Vagina (tissue), 2 donors: ENCODE data around the gene SMIM45.
A peak's percentile ranks its signal among the peaks of the same experiment; 100 is the strongest.

Experiments
- DNase-seq, 2 donors: peaks; one replicate each; pipeline ENCODE4 v3.0.0-alpha.2; 2017; ENCODE audit errors: extremely low spot score in 2 of 2
- H3K27ac ChIP-seq: fragments of 200-600 bp; sonication (generic); one replicate; pipeline ENCODE4 v1.5.1; 2019
- H3K27me3 ChIP-seq: fragments of 200-600 bp; sonication (generic); one replicate; pipeline ENCODE4 v1.5.1; 2019
- H3K36me3 ChIP-seq, 2 donors: fragments of 200-600 bp; sonication (generic); one replicate each; pipeline ENCODE4 v1.5.1; 2017 to 2019
- H3K4me1 ChIP-seq: fragments of 200-600 bp; sonication (generic); one replicate; pipeline ENCODE4 v1.5.1; 2019
- H3K4me3 ChIP-seq, 2 donors: fragments of 200-600 bp; sonication (generic); 1 replicate in 1 of 2; 2 replicates in 1 of 2; pipeline ENCODE4 v1.5.1; 2016 to 2019
- H3K9me3 ChIP-seq: fragments of 200-600 bp; sonication (generic); one replicate; pipeline ENCODE4 v1.5.1; 2019
- POLR2A ChIP-seq, 2 donors: fragments of 450-650 bp; IDR thresholded peaks; one replicate each; pipeline ENCODE4 v1.6.1; 2017; ENCODE audit warnings: antibody characterized with exemption in 2 of 2, mild to moderate bottlenecking in 2 of 2, moderate library complexity in 2 of 2
- POLR2AphosphoS5 ChIP-seq, 2 donors: sonication (generic); formaldehyde crosslinking; IDR thresholded peaks; one replicate each; pipeline ENCODE4 v1.9.0; 2017; ENCODE audit warnings: antibody characterized with exemption in 2 of 2, mild to moderate bottlenecking in 2 of 2, low read depth in 1 of 2; ENCODE audit not compliant: insufficient read depth in 1 of 2
- intact Hi-C: fragments of 100-400 bp; cut with DNase I; formaldehyde crosslinking; loops from one replicate; pipeline ENCODE4 v1.15.1; 2023
- TF ChIP-seq, protein P1 (sequence below), 3 experiments: fragments of 450-650 bp in 2 of 3; fragments of 200-600 bp in 1 of 3; sonication (generic) in 1 of 3; IDR thresholded peaks; one replicate each; pipeline ENCODE4 v1.5.1; 2017 to 2019; ENCODE audit warnings: antibody characterized with exemption in 3 of 3, mild to moderate bottlenecking in 2 of 3, moderate library complexity in 2 of 3

The SMIM45 gene

DNA sequence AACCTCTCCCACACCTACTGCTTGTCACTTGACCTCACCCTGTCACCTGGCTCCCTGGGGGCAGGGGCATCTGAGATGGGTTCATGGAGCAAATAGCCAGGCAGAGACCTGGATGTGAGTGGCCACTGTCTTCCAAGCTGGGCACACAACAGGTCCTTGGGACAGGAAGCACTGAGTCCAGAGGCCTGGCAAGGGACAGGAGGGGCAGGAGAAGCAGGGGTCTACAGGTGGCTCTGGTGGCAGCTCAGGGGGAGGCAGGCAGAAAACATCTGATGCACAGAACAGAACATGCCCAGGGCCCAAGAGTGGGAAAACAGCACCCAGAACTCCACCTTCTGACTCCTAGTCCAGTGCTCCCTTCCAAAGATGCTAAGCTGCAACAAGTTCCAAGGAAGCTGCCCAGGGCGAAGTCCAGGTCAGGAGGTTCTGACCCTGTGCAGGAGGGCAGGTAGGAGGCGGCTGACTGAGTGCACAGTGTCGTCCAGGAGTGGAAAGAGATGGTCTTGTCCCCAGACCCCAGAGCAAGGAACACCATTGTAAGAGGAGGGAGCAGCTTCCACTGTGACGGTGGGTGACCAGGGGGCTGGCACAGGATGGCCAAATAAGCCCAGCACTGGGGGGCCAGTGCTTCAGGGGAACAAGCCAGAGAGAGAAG lies 28.9 kb upstream of the SMIM45 start:
- H3K27me3 ChIP-seq = no peaks in the 10 kb centered on the region
- H3K4me3 ChIP-seq = no peak overlapping the region
- H3K27ac ChIP-seq = no peak overlapping the region
- TF ChIP-seq POLR2AphosphoS5 (IDR thresholded peaks at IDR 0.05; ENCODE audit: insufficient read depth in 1 of 2, low read depth in 1 of 2) (no peak), POLR2A (IDR thresholded peaks at IDR 0.05) (no peak)
- TF ChIP-seq, protein P1, sequence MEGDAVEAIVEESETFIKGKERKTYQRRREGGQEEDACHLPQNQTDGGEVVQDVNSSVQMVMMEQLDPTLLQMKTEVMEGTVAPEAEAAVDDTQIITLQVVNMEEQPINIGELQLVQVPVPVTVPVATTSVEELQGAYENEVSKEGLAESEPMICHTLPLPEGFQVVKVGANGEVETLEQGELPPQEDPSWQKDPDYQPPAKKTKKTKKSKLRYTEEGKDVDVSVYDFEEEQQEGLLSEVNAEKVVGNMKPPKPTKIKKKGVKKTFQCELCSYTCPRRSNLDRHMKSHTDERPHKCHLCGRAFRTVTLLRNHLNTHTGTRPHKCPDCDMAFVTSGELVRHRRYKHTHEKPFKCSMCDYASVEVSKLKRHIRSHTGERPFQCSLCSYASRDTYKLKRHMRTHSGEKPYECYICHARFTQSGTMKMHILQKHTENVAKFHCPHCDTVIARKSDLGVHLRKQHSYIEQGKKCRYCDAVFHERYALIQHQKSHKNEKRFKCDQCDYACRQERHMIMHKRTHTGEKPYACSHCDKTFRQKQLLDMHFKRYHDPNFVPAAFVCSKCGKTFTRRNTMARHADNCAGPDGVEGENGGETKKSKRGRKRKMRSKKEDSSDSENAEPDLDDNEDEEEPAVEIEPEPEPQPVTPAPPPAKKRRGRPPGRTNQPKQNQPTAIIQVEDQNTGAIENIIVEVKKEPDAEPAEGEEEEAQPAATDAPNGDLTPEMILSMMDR (IDR thresholded peaks at IDR 0.05) = no peak
- H3K9me3 ChIP-seq = no peaks in the 10 kb centered on the region
- peaks cover 26% of the 10 kb centered on the region for H3K4me1 ChIP-seq
- intact Hi-C loops = no loop called here
- DNase-seq = no peak
- H3K36me3 ChIP-seq = no peaks in the 10 kb centered on the region

GRCh38 chr22:41923595-41924276 lies 28.2 kb upstream of the SMIM45 start:
- Histone ChIP-seq H3K36me3 (no peaks in the 10 kb centered on the region), H3K4me1 (peaks cover 26% of the 10 kb centered on the region), H3K27ac (no peak overlapping the region), H3K27me3 (no peaks in the 10 kb centered on the region), H3K9me3 (no peaks in the 10 kb centered on the region), H3K4me3 (no peak overlapping the region)
- DNase-seq = no peak
- no peak for TF ChIP-seq POLR2A (IDR thresholded peaks at IDR 0.05)
- no peak for TF ChIP-seq POLR2AphosphoS5 (IDR thresholded peaks at IDR 0.05; ENCODE audit: insufficient read depth in 1 of 2, low read depth in 1 of 2)
- TF ChIP-seq, protein P1 (IDR thresholded peaks at IDR 0.05) = no peak
- intact Hi-C loops = no loop called here

DNA sequence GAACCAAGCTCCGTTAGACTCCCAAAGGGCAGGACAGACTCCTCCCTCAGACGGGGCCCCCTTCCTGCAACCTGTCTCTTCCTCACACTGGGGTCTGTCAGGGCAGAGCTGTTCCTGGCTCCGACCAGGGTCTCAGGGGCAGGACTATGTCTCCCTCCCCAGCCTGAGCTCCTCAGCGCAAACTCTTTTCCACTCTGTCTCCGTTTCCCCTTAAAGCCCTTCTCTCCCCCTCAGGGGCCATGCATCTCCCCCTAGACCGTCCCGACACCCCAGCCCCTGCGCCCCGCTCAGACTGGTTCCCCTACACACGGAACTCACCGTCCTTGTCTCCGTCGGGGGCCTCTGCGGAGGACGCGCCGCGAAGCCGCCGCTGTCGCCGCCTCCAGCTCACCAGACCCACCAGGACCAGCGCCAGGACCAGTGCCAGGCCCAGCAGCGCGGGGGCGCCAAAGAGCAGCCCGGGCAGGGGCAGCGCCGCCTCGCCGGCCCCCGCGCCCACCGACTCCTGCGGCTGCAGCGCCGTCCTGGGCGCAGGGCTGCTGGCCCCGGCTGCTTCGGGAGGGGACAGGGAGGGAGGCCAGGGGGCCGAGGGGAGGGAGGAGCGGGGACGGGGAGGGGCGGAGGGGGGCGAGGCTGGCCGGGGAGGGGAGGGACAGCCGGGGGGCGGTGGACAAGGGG lies 26.0 kb upstream of the SMIM45 start:
- Histone ChIP-seq H3K4me3 (peak overlapping the region; percentile 47 to 51), H3K4me1 (peaks cover 13% of the 10 kb centered on the region), H3K27ac (no peak overlapping the region), H3K36me3 (no peaks in the 10 kb centered on the region), H3K9me3 (no peaks in the 10 kb centered on the region), H3K27me3 (no peaks in the 10 kb centered on the region)
- TF ChIP-seq, protein P1 (IDR thresholded peaks at IDR 0.05) = peak in 1 of 3 experiments; percentile 36
- TF ChIP-seq POLR2A (IDR thresholded peaks at IDR 0.05) = no peak
- no peak for TF ChIP-seq POLR2AphosphoS5 (IDR thresholded peaks at IDR 0.05; ENCODE audit: insufficient read depth in 1 of 2, low read depth in 1 of 2)
- intact Hi-C loops = no loop called here
- DNase-seq = no peak

DNA sequence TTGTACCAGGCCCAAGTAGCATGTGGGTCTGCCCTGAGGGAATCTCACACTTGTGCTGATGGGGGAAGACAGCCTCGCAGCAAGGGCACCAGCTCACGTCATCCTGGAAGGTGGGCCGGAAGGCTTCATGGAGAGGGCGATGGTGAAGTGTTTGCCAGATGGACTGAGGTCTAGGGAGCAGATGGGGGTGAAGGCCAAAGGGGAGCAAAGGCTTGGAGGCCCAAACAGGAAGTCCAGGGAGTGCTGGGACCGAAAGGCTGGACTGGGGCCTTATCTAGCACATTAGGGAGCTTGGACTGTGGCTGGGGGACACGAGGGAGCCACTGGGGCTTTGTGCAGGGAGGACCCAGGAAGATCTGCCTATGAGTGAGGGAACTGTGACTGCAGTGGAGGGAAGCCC lies 24.1 kb upstream of the SMIM45 start:
- Histone ChIP-seq H3K36me3 (no peaks in the 10 kb centered on the region), H3K4me3 (no peak overlapping the region), H3K4me1 (peaks cover 13% of the 10 kb centered on the region), H3K27me3 (no peaks in the 10 kb centered on the region), H3K9me3 (no peaks in the 10 kb centered on the region), H3K27ac (no peak overlapping the region)
- intact Hi-C loops = no loop called here
- no peak for DNase-seq
- TF ChIP-seq POLR2AphosphoS5 (IDR thresholded peaks at IDR 0.05; ENCODE audit: insufficient read depth in 1 of 2, low read depth in 1 of 2) (no peak), POLR2A (IDR thresholded peaks at IDR 0.05) (no peak)
- TF ChIP-seq, protein P1 (IDR thresholded peaks at IDR 0.05) = no peak
